Activated naive CD4-positive, alpha-beta T cell treated with anti-CD3 and anti-CD28 coated beads for 36 hours (primary cell): Measurements from ENCODE around the gene GAB2. TPM values are rescaled to one million over a fixed set of nuclear protein-coding genes. Genes with fewer than 3 reads are reported as not detected.

Experiments used
- CTCF ChIA-PET: fragments of 350-600 bp; sonication (Branson Sonifier 250); formaldehyde crosslinking; loops from one replicate; lab custom pipeline; 2021; ENCODE audit warnings: antibody characterized with exemption; lab: Charles Lee
- DNase-seq: peaks from one replicate; pipeline ENCODE4 v3.0.0-alpha.2; 2020
- H3K27ac Mint-ChIP-seq: one replicate; pipeline ENCODE4 v1.8.0; 2021; ENCODE audit warnings: mild to moderate bottlenecking, mixed read lengths
- H3K27me3 Mint-ChIP-seq: one replicate; pipeline ENCODE4 v1.8.0; 2021; ENCODE audit warnings: low read depth, mixed read lengths
- H3K36me3 Mint-ChIP-seq: one replicate; pipeline ENCODE4 v1.8.0; 2021; ENCODE audit warnings: low read depth, mixed read lengths
- H3K4me1 Mint-ChIP-seq: one replicate; pipeline ENCODE4 v1.8.0; 2021; ENCODE audit warnings: low read depth, mixed read lengths
- H3K4me3 Mint-ChIP-seq: one replicate; pipeline ENCODE4 v1.8.0; 2021; ENCODE audit warnings: mild to moderate bottlenecking, moderate library complexity, mixed read lengths
- H3K9me3 Mint-ChIP-seq: one replicate; pipeline ENCODE4 v1.8.0; 2021; ENCODE audit warnings: mixed read lengths
- intact Hi-C: fragments of 100-400 bp; cut with micrococcal nuclease; formaldehyde crosslinking; loops from one replicate; pipeline ENCODE4 v1.15.1; 2023
- total RNA-seq, 2 experiments: library from RNA; stranded (reverse); gene quantifications; one replicate each; pipeline ENCODE4 v1.2.3, GENCODE V29; 2021

GAB2 gene
- total RNA-seq, 2 experiments from 2014 or later: 1.6 to 2.7 TPM

DNA sequence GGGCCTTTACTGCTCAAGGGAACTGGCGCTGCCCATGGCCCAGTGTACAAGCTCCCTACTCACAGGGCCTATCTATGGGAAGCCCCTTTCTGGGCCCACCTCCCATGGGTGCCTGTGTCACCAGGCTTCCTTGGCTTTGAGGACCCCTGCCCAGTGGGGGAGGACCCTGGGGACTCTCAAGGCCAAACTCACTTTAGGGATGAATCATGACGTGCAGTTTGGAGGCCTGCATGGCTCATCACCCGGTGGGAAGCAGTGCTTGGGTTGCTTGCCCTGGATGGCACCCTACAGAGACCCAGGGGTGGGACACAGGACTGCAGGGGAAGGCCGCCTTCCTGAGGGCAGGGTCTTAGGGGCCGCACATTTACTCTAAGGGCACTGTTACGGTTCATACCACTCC lies 245.7 kb downstream of the GAB2 start:
- no peak overlapping the region for H3K4me3 Mint-ChIP-seq
- H3K4me1 Mint-ChIP-seq: no peaks in the 10 kb centered on the region
- H3K9me3 Mint-ChIP-seq: peaks cover 4% of the 10 kb centered on the region
- no peak for DNase-seq
- CTCF ChIA-PET: no interaction called here
- H3K36me3 Mint-ChIP-seq: peaks cover 18% of the 10 kb centered on the region
- intact Hi-C loops: no loop called here
- no peaks in the 10 kb centered on the region for H3K27me3 Mint-ChIP-seq
- H3K27ac Mint-ChIP-seq: no peak overlapping the region

DNA sequence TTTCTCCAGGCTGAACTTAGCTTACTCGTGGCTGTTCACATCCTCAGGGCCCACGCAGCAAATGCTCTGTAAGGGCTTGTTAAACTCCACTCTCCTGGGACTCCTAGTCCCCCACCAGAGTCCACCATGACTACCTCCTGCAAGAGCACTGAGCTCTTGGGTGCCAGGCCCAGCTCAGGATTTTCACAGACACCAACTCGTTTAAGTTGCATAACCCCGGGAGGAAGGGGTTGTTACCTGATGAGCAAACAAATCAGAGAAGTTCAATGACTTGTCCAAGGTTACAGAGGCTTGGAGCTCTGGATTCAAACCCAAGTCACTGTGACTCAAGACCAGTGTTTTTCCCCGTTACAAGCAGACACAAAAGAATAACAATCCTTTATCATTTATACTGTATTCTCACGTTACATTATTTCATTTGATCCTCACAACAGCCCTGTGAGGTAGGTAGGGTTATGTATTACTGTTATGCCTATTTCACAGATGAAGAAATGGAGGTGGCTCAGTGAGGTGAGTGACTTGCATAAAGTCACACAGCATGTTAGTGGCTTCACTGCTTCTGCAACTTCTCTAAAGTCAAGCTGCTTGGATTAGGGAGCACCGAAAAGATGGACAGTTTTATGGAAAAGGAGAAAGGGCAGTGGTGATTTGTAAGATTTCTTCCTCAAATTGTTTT lies 246.6 kb downstream of the GAB2 start:
- intact Hi-C loops: no loop called here
- DNase-seq: no peak
- Mint-ChIP-seq H3K4me1 (no peaks in the 10 kb centered on the region), H3K4me3 (no peak overlapping the region), H3K9me3 (peaks cover under 1% of the 10 kb centered on the region), H3K36me3 (peaks cover 14% of the 10 kb centered on the region), H3K27ac (no peak overlapping the region), H3K27me3 (no peaks in the 10 kb centered on the region)
- CTCF ChIA-PET: interaction anchor here (0.6 kb wide), 1 partner anchor 370 kb away, joined by 6 read pairs; no protein-coding TSS in a partner anchor

DNA sequence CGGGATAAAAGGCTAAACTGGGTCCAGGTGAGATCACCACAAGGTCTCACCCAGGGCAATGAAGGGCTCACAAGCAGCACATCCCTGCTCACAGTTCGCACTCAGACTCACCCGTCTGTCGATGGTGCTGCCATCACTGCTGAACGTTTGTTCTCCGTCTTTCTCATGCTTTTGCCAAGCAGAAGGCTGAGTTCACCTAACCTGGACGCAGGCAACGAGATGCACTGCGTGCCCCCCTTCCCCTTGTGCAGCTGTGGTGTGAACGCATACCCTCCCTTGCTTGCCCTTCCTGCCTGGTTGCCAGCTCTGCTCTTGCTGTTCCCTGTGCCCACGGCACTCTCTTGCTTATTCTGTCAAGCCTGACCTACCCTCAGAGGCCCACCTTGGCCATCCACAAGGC lies 247.2 kb downstream of the GAB2 start:
- intact Hi-C loops: no loop called here
- CTCF ChIA-PET: interaction anchor here (0.6 kb wide), 1 partner anchor 17 kb away, joined by 4 read pairs; no protein-coding TSS in a partner anchor

DNA sequence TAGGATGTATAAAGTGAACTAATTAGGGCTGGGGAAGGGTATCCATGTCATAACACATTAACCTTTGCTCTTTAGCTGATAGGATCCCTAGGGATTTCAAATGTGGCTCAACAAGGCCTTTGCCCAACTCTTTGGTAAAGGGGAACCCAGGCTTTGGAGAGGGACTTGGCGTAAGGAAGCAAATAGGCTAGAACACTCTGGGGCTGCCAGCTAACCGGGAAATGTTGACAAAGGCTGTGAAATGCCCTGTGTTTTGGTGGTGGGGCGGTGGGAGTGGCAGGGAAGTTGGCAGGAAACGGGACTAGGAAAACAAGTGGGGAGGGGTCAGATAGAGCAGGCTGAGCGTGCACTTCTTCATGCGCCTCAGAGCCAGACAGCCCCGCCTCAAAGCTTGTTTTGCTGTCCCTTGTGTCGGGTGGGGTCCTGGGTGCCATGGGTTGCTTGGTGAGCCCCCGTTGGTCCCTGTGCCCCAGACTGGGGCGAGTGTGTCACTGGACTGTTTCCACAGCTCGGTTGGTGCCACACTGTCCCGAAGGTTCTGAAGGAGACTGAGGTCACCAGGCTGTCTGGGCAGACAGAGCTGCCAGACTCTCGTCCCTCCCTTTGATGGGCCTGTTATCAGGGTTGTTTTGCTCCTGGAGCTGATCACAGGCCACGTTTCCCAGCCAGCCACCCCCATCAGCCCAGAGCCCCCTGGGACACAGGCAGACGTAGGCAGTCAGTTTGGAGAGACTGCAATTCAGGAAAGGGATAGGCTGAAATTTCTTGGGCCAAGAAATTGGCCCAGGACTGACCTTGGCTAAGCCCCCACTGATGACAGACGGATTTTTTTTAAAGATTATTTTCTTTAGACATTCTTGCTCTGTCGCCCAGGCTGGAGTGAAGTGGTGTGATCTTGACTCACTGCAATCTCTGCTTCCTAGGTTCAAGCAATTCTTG lies 248.8 kb downstream of the GAB2 start:
- Mint-ChIP-seq H3K9me3 (no peaks in the 10 kb centered on the region), H3K27me3 (no peaks in the 10 kb centered on the region), H3K4me3 (no peak overlapping the region), H3K4me1 (no peaks in the 10 kb centered on the region), H3K36me3 (peaks cover 8% of the 10 kb centered on the region), H3K27ac (no peak overlapping the region)
- no peak for DNase-seq
- intact Hi-C loops: no loop called here
- CTCF ChIA-PET: no interaction called here

More for the DNA sequence above, 247.2 kb downstream of the GAB2 start:
- no peak for DNase-seq
- peaks cover 14% of the 10 kb centered on the region for H3K36me3 Mint-ChIP-seq
- H3K4me3 Mint-ChIP-seq: no peak overlapping the region
- H3K9me3 Mint-ChIP-seq: no peaks in the 10 kb centered on the region
- no peaks in the 10 kb centered on the region for H3K4me1 Mint-ChIP-seq
- H3K27ac Mint-ChIP-seq: no peak overlapping the region
- H3K27me3 Mint-ChIP-seq: no peaks in the 10 kb centered on the region

DNA sequence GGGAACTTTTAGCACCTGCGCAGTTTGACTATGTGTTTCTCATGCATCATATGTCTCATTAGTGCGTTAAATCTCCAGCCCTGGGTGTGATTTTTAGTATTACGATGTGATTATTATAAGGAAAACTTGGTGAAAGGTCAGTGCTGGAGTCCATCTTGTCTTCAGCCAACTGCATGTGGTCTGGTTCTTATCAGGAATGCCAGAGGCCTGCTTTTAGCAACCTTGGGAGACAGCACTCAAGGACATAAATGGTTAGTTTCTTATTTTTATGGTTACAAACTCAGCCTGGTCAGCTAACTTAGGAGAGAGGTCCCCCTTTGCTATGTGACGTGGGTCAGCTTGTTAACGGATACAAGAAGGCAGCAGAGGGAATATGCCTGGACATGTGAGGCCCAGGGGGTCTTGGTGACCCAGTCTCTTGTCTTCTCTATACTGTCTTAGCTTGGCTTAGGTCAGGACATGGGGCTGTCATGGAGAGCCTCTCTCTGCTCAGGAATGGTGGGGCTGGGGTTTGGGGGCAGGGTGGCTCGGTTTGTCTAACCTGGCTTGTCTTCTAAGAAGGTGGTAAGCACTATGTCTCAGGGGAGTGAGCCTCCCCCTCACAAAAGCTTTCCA lies 250.7 kb downstream of the GAB2 start:
- no peak overlapping the region for H3K27ac Mint-ChIP-seq
- no peak overlapping the region for H3K4me3 Mint-ChIP-seq

More for the DNA sequence above, 250.7 kb downstream of the GAB2 start:
- DNase-seq: no peak
- H3K4me1 Mint-ChIP-seq: no peaks in the 10 kb centered on the region
- CTCF ChIA-PET: no interaction called here
- intact Hi-C loops: no loop called here
- H3K27me3 Mint-ChIP-seq: no peaks in the 10 kb centered on the region
- no peaks in the 10 kb centered on the region for H3K36me3 Mint-ChIP-seq
- no peaks in the 10 kb centered on the region for H3K9me3 Mint-ChIP-seq

Other genes starting within 250 kb of the GAB2 start
- gene KCTD21, start 229.2 kb downstream of the GAB2 start, total RNA-seq: 10 to 100 TPM in 1 of 2 experiments, 1 to 10 TPM in 1; 8.6 to 10.1 TPM
- 10 to 100 TPM; 13.4 to 14.2 TPM for gene USP35, start 228.9 kb downstream of the GAB2 start, total RNA-seq
- gene NARS2, start 157.0 kb upstream of the GAB2 start, total RNA-seq: 10 to 100 TPM; 27.7 to 28.3 TPM